Bone marrow (tissue), 2 donors: Measurements from ENCODE around the gene ARID1B.

Experiments
- DNase-seq, 2 donors: peaks; one replicate each; lab custom pipeline; 2025; lab: John Stamatoyannopoulos, UW

Gene ARID1B

DNA sequence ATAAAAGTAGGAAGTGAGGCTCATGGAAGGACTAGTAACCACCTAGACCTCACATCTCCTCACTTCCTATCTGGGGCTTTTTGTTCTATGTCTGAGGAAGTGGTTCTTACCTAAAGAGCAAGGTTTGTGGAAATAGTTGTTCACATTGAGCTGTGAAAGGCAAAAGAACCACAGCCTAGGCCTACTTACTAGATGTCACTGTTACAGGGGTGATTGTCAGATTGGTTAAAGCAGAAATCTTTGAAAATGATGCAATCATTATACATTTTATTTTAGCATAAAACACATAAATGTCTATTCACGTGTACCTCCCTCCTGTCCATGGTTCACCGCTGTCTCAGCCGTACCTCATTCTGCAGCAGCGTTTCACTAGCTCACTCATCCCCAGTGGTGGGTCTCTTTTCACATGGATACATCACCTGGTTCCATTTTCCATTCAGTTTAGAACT lies 277.4 kb downstream of the ARID1B start:
- no peak for DNase-seq

DNA sequence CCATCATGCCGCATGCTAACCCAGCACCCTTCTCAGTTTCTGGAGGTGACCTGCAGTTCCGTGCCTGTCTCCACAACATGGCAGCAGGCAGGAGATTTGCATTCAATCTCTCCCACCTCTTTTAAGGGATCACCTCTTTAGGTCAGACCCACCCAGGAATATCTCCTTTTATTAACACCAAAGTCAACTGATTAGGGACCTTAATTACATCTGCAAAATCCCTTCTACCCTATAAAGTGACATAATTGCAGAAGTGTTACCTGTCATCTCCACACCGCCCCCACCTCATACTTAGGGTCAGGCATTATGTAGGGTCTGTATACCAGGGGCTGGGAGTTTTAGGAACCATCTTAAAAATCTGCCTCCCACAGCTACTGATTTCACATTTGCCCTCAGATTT lies 278.7 kb downstream of the ARID1B start:
- DNase-seq = no peak

DNA sequence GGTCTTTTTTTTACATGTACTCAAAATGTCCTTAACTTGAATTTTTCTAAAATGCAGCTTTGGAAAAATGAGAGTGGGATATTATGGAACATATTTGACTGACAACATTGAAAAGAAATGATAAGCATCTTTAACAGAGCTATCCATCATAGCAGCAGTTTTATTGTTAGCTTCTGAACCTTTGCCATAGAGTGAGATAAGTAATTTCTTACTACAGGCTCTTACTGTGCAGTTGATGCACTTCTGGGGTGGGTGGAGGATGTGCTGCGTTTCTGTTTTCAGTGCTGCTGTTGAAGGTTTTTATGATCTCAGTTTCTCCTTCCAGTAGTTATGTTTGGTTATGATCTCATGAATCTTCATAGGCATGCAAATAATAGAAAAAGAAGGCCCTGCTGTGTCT lies 279.1 kb downstream of the ARID1B start:
- DNase-seq = no peak

DNA sequence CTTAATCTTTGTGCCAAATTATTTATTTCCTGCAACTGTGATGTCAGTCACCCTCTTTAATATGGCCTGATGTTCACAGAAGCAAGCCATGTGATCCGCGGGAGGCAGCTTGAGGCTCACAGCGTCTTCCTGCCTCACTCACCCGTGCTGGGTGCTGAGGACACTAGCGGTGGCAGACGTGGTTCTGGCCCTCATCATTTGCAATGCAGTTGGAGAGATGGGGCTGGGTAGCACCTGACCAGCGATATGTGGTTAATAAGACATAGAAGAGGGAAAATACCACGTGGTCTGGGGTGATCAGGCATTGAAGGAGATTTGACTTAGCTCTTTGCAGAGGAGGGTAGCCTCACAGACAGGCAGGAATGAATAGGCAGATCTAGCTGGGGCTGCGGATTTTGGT lies 281.4 kb downstream of the ARID1B start:
- DNase-seq = no peak

DNA sequence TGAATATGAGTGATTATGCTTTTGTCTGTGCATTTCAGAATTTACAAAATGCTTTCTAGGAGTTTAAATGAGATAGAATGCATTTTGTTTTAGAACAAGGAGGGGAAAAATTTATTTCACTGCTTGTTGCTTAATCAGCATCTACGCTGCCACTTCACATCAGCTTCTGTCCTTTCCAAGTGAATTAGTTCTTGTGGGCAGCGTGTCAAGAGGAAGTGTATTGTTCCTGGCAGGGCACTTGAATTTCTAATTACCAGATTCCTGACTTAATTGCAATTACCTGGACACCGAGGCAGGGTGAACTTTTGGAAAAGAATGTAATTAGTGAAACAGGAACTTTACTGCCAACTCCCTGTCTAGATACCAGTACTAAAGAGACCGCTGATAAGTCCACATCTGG lies 282.6 kb downstream of the ARID1B start:
- DNase-seq = no peak

DNA sequence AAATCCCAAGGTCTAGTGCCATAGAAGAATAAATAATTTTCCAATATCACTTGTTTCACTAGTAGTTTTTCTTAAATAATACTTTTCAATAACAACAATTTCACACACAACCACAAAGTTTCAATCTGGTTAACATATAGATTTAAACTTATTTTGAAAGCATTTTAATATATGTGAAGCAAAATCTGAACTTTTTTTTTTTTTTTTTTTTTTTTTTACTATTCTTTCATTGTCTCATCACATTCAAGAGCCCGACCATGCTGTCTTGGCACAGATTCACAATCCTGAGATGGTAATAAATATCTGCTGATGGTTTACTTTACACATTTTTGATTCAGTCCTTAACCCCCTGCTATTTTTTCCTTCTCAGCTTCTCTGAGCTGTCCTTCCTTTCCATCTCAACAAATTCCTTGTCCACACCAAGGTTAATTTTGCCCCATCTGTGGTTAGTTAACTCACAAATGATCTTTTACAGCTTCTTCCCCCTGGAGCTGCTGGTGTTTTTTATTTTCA lies 283.3 kb downstream of the ARID1B start:
- no peak for DNase-seq

DNA sequence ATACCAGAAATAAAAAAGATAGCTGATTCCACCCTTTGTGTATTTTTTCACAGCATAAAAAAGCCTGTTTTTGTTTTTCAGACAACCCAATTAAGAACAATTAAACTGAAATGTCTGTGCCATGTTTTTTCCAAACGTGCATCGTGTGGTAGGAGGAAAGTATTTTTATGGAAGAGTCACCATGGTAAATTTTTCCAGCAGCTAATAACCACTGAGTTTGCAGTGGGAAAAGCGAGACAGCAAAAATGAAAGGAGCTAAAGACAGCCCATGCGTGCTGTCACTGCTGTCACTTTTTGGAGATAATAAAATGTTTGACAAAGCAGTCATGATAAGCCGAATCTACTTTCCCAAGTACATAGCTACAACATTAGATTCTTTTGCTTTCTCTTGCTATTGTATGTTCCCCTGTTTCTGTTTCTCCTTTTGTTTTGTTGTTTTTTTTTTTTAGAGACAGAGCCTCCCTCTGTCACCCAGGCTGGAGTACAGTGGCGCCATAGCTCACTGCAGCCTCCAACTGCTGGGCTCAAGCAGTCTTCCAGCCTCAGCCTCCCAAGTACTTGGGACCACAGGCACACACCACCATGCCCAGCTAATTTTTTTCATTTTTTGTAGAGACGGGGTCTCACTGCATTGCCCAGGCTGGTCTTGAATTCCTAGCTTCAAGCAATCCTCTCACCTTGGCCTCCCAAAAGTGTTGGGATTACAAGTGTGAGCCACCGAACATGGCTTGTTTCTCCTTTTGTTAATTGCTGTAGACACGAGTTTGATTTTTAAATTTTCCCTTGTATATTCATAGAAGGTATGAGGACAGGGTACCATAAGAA lies 284.8 kb downstream of the ARID1B start:
- no peak for DNase-seq

DNA sequence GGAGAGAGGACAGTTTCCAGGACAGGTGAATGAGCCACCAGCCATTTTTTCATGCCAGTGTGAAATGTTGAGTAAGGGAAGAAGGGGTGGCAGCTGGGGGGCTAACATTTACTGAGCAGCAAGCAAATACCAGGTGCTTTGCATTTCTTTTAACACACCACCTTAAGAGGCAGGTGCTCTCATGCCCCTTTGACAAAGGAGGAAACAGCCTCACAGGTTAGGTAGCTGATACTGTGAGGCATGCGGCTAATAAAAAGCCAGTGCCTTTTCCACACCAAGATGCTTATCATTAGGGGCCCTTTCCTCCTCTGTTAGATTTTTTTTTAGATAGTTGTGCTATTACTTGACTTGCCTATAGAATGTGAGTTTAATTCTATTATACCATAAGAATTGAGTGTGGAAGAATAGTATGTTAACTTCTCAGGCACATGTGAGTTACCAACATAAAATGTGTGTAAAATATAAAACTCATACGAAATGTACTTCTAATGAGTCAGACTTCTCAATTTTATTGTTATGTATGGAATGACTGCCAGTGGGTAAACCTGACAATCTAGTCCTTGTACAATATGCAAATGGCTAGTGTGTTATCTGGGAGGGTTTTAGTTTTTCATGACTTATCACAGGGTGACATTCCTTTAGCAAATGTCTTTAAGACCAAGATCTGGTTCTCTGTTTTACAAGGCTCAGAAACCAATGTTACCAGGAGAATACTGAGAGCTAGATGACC lies 286.2 kb downstream of the ARID1B start:
- no peak for DNase-seq

DNA sequence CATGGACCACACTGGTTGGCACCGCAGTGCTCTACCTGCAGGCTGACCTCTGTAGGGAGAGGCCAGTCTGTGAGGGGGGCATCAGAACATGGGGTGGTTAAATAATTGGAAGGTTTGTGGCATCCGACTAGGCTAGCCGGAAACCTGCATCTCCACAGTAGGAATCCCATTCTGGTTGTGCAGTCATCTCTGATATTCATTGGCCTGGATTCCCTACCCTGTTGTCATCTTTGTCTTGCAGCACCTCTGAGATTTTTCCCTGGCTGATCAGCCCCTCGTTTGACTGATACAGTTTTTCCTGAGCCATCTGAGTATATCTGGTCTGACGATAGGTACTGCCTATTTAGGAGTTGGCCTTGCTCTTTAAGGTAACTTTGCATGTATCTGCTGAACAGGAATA lies 286.7 kb downstream of the ARID1B start:
- DNase-seq = no peak

DNA sequence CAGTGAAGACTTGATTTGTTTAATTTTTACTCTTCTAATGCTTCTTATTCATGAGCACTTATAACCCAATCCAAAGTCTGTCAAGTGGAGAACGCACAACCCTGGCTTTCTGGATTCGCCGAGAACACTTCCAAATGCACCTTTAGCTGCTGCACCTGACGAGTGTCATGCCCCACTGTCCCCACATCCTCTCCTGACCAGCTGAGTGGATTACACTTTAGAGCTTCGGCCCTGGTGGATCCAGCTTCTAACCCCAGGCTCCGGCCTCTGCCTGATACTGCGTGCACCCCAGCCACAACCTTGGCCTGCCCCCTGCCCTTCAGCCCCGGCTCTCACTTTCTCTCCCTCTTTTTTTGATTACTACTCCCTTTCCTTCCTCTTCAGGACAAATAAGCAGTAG lies 287.3 kb downstream of the ARID1B start:
- no peak for DNase-seq

DNA sequence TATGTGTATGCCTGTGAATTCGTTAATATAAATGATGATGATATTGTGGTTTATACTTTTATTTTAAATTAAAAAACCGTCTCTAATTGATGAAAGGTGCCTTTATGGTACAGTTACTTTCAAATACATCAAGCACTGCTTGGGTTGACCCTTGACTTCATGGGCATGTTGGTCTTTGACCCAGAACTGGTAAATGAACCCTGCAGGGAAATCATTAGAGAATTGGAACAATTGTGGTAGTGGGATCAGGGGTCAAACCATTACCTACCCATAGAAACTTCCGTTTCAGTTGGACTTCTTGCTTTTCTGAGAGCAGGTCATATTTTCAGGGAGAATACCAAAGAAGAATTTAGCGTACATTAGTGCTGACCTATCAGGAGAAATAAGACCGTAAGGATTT lies 288.2 kb downstream of the ARID1B start:
- no peak for DNase-seq

DNA sequence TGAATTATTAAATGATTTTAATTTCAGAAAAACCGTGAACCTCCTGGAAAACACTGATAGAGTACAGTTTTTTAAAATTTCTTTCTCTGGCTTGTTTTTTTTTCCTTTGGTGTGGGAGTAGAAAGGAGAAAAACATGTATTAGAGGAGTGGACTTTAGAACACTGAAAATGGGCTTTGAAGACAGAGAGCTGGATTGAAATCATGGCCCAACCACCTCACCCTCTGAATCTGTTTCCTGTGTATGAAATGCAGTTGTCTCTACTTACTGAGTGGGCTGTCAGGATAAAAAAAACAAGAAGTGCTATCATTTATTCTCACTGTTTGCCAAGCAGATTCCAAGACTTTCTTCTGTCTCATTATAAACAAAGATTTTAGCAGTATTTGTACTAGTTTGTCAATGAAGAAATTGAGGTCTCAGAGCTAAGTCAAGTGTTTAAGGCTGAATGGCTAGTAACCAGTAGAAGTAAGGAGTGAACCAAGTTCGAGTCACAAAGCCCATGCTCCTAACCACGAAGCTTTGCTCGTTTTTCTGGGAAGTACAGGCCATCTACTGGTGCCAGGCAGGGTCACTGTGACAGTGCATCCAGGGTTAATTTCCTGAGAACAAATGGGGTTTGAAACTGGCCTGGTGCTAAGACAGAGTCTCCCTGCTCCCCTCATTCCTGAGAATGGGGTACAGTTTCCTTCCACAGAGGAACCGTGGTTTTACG lies 289.8 kb downstream of the ARID1B start:
- peak in 1 of 2 donors; percentile 47 for DNase-seq

DNA sequence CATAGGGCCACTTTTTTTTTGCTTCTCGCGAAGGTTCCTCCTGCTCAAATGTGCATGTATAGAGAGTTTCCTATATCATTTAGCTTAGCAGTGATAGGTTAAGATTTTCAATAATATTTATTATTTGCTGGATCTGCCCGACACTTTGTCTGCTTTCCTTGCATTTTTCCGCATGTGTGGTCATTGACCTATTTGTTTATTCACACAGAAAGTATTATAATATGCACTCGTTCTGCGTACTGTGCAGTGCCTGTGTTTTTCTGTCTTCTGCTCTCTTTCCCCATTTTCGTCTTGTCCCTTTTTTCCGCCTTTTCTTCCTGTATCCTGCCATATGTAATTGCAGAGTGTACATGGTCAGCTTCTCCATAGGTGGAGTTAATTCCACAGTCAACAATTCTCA lies 290.3 kb downstream of the ARID1B start:
- DNase-seq = no peak

DNA sequence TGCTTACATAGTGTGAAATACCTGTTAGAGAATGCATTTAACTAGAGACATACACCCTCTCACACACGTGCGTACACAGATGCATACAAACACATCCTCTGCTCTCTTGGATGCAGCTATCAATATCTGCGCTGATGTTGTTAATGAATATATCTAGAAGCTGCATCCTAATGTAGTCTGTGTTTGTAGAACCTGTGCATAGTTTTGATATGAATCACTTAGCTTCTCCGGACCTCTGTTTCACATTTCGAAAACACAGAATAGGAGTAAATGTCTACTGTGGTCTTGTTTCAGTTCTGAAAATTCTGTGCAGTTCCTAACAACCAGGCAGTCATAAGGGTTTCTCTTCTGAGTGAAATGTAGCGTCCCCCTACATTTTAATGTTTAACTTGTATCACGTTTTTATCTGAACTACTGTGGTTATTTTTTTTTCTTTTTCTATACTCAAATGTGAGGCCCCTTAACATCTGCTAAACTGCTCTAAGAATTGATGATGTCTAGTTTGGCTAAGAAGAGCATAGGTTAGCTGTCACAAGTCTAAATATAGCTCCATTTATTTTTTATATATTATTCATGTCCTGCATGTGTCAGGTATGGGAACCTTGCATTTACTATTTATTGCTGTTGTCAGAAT lies 291.6 kb downstream of the ARID1B start:
- no peak for DNase-seq

DNA sequence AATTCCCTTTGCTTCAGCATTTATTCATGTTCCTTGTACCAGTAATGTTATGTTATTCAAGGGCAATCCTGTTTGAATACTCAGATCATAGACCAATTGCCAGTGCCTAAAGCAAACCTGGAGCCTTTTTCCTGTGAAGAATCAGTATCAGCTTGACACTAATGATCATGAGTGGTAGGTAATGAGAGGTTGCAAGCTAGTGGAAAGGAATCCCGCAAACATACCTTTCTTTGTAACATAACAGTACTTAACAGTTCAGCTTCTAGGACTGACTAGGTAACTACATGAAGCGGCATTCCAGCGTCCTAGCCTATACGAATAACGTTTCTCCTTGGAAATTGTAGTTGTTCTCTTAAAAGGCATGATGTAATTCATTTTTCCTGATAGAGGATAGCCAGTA lies 292.4 kb downstream of the ARID1B start:
- DNase-seq = no peak

DNA sequence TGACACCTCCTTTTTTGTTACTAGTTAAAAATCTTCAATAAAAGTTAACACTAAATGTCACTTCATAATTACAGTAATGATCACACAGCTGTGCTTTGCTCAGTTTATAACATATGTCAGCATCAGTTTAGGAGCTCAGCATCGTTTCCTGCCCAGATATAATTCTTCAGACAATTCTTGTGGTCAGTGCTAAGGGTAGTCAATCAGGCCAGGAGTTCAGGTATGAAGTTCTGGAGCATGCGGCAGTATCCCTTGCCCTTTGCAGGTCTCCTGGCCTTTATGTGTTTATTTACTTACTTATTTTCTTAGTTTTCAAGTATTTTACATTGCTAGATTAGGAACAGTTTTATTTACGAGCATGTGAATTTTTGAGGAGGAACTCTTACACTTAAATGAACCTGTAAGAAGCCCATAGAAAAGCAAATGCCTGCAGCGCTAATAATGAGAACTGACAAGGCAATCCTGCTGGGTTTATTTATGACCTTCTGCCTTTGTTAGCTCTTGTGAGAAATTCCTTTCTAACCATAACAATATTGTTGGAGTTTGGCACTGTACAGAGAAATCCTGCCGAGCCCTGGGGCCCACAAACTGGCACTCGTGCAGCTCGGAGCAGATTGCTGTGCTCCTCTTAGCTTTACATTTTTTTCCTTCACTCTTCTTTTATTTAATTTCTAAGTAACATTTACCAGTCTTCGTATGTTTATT lies 293.4 kb downstream of the ARID1B start:
- DNase-seq = no peak

DNA sequence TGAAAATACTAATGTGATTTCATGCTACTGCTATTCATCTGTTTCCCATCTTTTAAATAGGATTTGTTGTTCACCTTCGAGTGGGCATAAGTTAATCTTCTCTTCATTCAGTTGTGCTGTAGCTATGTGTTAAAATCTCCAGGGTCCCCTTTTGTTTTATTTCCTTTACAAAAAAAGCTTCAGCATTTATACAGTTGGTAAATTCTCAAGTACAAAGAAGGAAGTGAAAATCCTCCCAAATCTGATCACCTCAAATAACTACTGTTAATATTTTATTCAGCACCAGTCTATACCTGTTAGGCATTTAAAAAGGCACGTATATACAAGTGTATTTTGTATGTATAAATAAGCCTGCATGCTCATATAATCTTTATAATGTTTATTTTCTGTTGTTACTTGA lies 294.9 kb downstream of the ARID1B start:
- no peak for DNase-seq

DNA sequence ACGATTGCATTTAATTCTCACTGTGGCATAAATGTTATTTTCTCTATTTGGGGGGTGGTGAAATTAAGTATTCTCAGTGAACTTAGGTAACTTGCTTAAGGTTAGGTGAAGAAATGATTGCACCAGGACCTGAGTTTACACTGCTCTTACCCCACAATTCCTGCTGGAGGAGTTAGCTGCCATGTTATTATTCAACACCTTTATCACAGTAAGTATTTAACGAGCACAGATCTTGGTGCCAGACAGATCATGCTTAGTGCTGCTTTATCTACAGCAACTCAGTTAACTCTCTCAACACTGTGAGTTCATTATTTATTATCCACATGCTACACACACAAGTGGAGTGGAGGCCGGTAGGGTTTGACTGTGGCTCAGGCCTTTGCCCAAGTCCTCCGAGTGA lies 296.4 kb downstream of the ARID1B start:
- DNase-seq = no peak

DNA sequence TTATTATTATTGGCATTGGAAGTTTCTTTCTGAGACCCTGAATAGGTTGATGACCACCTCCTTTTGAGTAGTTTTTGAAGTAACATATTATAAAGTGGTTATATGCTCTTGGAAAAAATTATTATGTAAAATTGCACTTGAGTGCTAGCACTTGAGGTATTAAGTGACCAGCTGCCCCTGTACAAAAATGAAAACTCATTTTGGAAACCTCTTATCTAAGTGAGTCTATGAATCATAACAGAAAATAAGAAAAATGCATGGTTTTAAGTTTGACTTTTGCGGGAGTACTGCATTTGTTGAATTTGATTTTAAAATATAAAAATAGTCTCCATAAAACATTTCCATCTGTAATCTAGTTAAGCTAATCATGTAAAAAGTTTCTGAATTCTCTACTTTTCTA lies 297.8 kb downstream of the ARID1B start:
- no peak for DNase-seq

DNA sequence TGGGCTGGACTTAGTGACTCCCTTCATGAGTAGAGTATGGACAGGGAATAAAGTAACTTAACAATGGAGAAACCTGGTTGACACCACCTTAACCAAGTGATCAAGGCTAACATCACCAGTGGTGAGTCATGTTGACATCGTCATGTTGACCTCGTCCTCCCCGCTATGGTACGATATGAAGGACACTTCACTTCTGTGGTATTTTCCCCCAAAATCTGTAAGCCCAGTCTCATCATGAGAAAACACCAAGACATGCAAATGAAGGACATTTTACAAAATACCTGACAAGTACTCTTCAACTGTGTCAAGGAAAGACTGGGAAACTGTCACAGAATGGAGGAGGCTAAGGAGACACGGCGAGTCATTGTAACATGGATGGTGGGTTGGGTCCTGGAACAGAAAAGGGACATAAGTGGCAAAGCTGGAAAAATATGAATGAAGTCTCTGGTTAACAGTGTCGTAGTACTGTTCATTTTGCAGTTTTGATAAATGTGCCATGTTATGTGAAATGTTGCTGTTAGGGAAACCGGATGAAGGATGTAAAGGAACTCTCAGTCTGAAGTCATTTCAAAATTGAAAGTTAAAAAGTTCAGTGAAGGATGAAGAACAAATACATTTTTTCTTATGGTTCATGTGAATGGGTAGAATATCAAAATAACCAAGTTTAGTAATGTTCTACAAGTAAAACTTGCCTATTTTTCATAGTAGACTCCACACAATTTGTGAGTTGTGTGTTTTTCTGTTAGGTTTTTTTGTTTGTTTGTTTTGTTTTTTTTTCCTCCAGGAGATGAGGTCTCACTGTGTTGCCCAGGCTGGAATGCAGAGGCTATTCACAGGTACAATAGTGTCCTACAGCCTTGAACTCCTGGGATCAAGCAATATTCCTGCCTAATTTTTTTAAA lies 298.6 kb downstream of the ARID1B start:
- DNase-seq = no peak

DNA sequence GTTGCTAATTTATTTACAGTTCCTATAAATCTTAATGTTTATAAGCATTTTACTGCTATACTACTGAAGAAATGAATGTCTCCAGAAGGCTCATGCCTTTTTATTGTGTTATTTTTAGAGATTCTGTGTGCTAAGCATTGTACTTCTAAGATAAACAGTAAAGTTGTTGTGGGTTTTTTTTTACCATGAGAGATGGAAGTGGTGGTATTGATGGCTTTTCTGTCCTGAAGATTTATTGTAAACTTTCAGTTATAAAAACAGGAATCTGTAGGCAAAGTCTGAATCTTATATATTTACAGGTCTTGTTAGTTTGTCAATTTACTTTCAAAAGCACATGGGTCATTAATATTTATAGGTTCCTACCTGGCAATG lies 299.3 kb downstream of the ARID1B start:
- no peak for DNase-seq
